PC-9 (cell line): ENCODE data around the gene DYNLT3. TPM values are rescaled to one million over a fixed set of nuclear protein-coding genes. Genes with fewer than 3 reads are reported as not detected.

Source experiments
- BruUV-seq: library from RNA; stranded (reverse); fragments of 400-500 nt; replicated peaks from 2 replicates; lab custom pipeline; 2021; lab: Mats Ljungman, UMichigan
- CTCF ChIA-PET: fragments of 300-600 bp; sonication (Branson Sonifier 250); formaldehyde crosslinking; loops from one replicate; lab custom pipeline; 2022; ENCODE audit warnings: antibody characterized with exemption; lab: Charles Lee
- POLR2A ChIA-PET: fragments of 300-600 bp; sonication (Branson Sonifier 250); formaldehyde crosslinking; loops from one replicate; lab custom pipeline; 2022; ENCODE audit warnings: antibody characterized with exemption; ENCODE audit not compliant: unreplicated experiment; lab: Charles Lee
- DNase-seq, 2 experiments: peaks; one replicate each; pipeline versions ENCODE4 v3.0.0 to v3.0.0-alpha.2; 2015 to 2022; ENCODE audit warnings: mixed read lengths in 1 of 2
- H2AFZ ChIP-seq: fragments of 200-600 bp; sonication (generic); 2 replicates; pipeline ENCODE4 v1.8.1; 2017; ENCODE audit warnings: antibody characterized with exemption
- H3F3A ChIP-seq: fragments of 200-600 bp; sonication (generic); 2 replicates; pipeline ENCODE4 v1.8.1; 2017; ENCODE audit warnings: antibody characterized with exemption, mild to moderate bottlenecking, low read depth; ENCODE audit not compliant: insufficient read depth
- H3K27ac ChIP-seq: fragments of 200-600 bp; sonication (generic); 2 replicates; pipeline ENCODE4 v1.6.1; 2016; ENCODE audit warnings: mixed run types
- H3K27me3 ChIP-seq: fragments of 200-600 bp; sonication (generic); 2 replicates; pipeline ENCODE4 v1.6.1; 2016; ENCODE audit warnings: low read depth, mixed run types; ENCODE audit not compliant: insufficient read depth
- H3K36me3 ChIP-seq: fragments of 200-600 bp; sonication (generic); 2 replicates; pipeline ENCODE4 v1.6.1; 2016; ENCODE audit warnings: low read depth, mixed run types
- H3K4me1 ChIP-seq: fragments of 200-600 bp; sonication (generic); replicated peaks from 2 replicates; pipeline ENCODE4 v1.6.1; 2016; ENCODE audit warnings: mixed run types; ENCODE audit not compliant: insufficient read depth
- H3K4me2 ChIP-seq: fragments of 200-600 bp; sonication (generic); 2 replicates; pipeline ENCODE4 v1.6.1; 2017; ENCODE audit warnings: mixed run types
- H3K4me3 ChIP-seq: fragments of 200-600 bp; sonication (generic); 2 replicates; pipeline ENCODE4 v1.6.1; 2016; ENCODE audit warnings: mixed run types
- H3K79me2 ChIP-seq: fragments of 200-600 bp; sonication (generic); 2 replicates; pipeline ENCODE4 v1.6.1; 2017; ENCODE audit warnings: low read depth, mixed run types
- H3K9me2 ChIP-seq: fragments of 200-600 bp; sonication (generic); 2 replicates; pipeline ENCODE4 v1.8.1; 2017; ENCODE audit warnings: mild to moderate bottlenecking; ENCODE audit not compliant: insufficient read depth
- H3K9me3 ChIP-seq: fragments of 200-600 bp; sonication (generic); 2 replicates; pipeline ENCODE4 v1.8.1; 2016; ENCODE audit warnings: low read depth; ENCODE audit not compliant: insufficient read depth
- H4K20me1 ChIP-seq: fragments of 200-600 bp; sonication (generic); 2 replicates; pipeline ENCODE4 v1.8.1; 2017; ENCODE audit not compliant: insufficient read depth
- CTCF ChIP-seq: fragments of 200-600 bp; sonication (generic); conservative IDR thresholded peaks from 2 replicates; pipeline ENCODE4 v1.6.1; 2017; ENCODE audit warnings: mixed run types, antibody characterized with exemption, mild to moderate bottlenecking, moderate library complexity
- EZH2 ChIP-seq: fragments of 200-600 bp; sonication (generic); IDR thresholded peaks from 2 replicates; pipeline ENCODE4 v1.8.0; 2017; ENCODE audit warnings: antibody characterized with exemption, low read depth
- intact Hi-C: fragments of 100-400 bp; cut with micrococcal nuclease; formaldehyde crosslinking; loops from one replicate; pipeline ENCODE4 v1.10.0; 2022; ENCODE audit not compliant: unreplicated experiment
- total RNA-seq: library from RNA; stranded (reverse); gene quantifications from 2 replicates; pipeline ENCODE4 v1.2.3, GENCODE V29; 2021

DYNLT3 gene
- total RNA-seq, 1 experiment from 2014 or later: not detected

GRCh38 chrX:37818031-37818430, 29.3 kb downstream of the DYNLT3 start:
- no peaks in the 10 kb centered on the region for H3K79me2 ChIP-seq
- no peaks in the 10 kb centered on the region for H3K4me1 ChIP-seq
- H3K9me2 ChIP-seq: no peaks in the 10 kb centered on the region
- no peaks in the 10 kb centered on the region for H3K9me3 ChIP-seq
- H3K4me2 ChIP-seq: no peak overlapping the region
- intact Hi-C loops: no loop called here
- no peak for DNase-seq
- no peaks in the 10 kb centered on the region for H3K27me3 ChIP-seq
- no peaks in the 10 kb centered on the region for H4K20me1 ChIP-seq
- no peak overlapping the region for H3K4me3 ChIP-seq
- POLR2A ChIA-PET: no interaction called here
- TF ChIP-seq CTCF (no peak), EZH2 (no peak)
- H3K27ac ChIP-seq: no peak overlapping the region
- no peaks in the 10 kb centered on the region for H3F3A ChIP-seq
- CTCF ChIA-PET: no interaction called here
- H3K36me3 ChIP-seq: no peaks in the 10 kb centered on the region
- H2AFZ ChIP-seq: no peak overlapping the region
- BruUV-seq: no TSS peak

GRCh38 chrX:37817579-37817978, 29.8 kb downstream of the DYNLT3 start:
- CTCF ChIA-PET: no interaction called here
- TF ChIP-seq CTCF (no peak), EZH2 (no peak)
- no peaks in the 10 kb centered on the region for H3F3A ChIP-seq
- H3K36me3 ChIP-seq: no peaks in the 10 kb centered on the region
- no peak overlapping the region for H3K27ac ChIP-seq
- no peaks in the 10 kb centered on the region for H3K9me3 ChIP-seq
- no peak overlapping the region for H2AFZ ChIP-seq
- H3K4me3 ChIP-seq: no peak overlapping the region
- no peak for DNase-seq
- no peaks in the 10 kb centered on the region for H3K79me2 ChIP-seq
- no peaks in the 10 kb centered on the region for H3K27me3 ChIP-seq
- no peaks in the 10 kb centered on the region for H3K9me2 ChIP-seq
- no peaks in the 10 kb centered on the region for H4K20me1 ChIP-seq
- intact Hi-C loops: no loop called here
- H3K4me2 ChIP-seq: no peak overlapping the region
- BruUV-seq: no TSS peak
- POLR2A ChIA-PET: no interaction called here
- no peaks in the 10 kb centered on the region for H3K4me1 ChIP-seq

- H3K9me3 ChIP-seq: no peaks in the 10 kb centered on the region
- no peaks in the 10 kb centered on the region for H4K20me1 ChIP-seq
- DNase-seq: no peak
- H2AFZ ChIP-seq: no peak overlapping the region
- H3K4me3 ChIP-seq: no peak overlapping the region
- H3K4me1 ChIP-seq: no peaks in the 10 kb centered on the region
- no peaks in the 10 kb centered on the region for H3K79me2 ChIP-seq
- ChIA-PET POLR2A (no interaction called here), CTCF (no interaction called here)
- H3K36me3 ChIP-seq: no peaks in the 10 kb centered on the region
- no peaks in the 10 kb centered on the region for H3F3A ChIP-seq
- no peak overlapping the region for H3K4me2 ChIP-seq
- BruUV-seq: no TSS peak
- TF ChIP-seq EZH2: no peak
- TF ChIP-seq CTCF: no peak
- no peaks in the 10 kb centered on the region for H3K27me3 ChIP-seq
- H3K9me2 ChIP-seq: no peaks in the 10 kb centered on the region
- no peak overlapping the region for H3K27ac ChIP-seq
- intact Hi-C loops: no loop called here
Measured at GRCh38 chrX:37817176-37817575, 30.2 kb downstream of the DYNLT3 start.
